ENCODE measurements around the gene ATP8A2.

- TF ChIP-seq CTCF (IDR thresholded peaks at IDR 0.05) (no peak), POLR2A (IDR thresholded peaks at IDR 0.05) (no peak), EP300 (IDR thresholded peaks at IDR 0.05) (no peak)
These were observed 462.0 kb downstream of the ATP8A2 start for GRCh38 chr13:25833761-25834160.
